H1 (cell line): ENCODE results near the gene NCAPD3. TPM values are rescaled to one million over a fixed set of nuclear protein-coding genes. Genes with fewer than 3 reads are reported as not detected.

Experiments used
- CTCF ChIA-PET: fragments of 300-600 bp; sonication (Branson Sonifier 250); formaldehyde crosslinking; loops from one replicate; lab custom pipeline; 2021; ENCODE audit not compliant: partially characterized antibody; lab: Charles Lee
- POLR2A ChIA-PET: fragments of 300-600 bp; sonication (Branson Sonifier 250); formaldehyde crosslinking; loops from one replicate; lab custom pipeline; 2021; ENCODE audit warnings: inconsistent platforms; ENCODE audit not compliant: partially characterized antibody; lab: Charles Lee
- DNase-seq, 2 experiments: peaks; one replicate each; pipeline versions ENCODE4 v3.0.0 to v3.0.0-alpha.2; 2010 to 2022; ENCODE audit warnings: low spot score in 2 of 2, low read depth in 1 of 2, mixed read lengths in 1 of 2
- FAIRE-seq: peaks from 2 replicates; lab custom pipeline; 2011; peaks lifted over from hg19 to GRCh38; lab: Jason Lieb, UNC
- H2AFZ ChIP-seq: 2 replicates; pipeline ENCODE4 v1.8.1; 2012; ENCODE audit warnings: low read length, inconsistent platforms
- H2AK5ac ChIP-seq: 2 replicates; pipeline ENCODE4 v1.6.1; 2013; ENCODE audit warnings: low read depth, low read length
- H2BK120ac ChIP-seq: replicated peaks from 2 replicates; pipeline ENCODE3; 2013; ENCODE audit warnings: low read depth, low read length, inconsistent platforms
- H2BK12ac ChIP-seq: 2 replicates; pipeline ENCODE4 v1.6.1; 2013; ENCODE audit warnings: low read depth, low read length
- H2BK15ac ChIP-seq: 2 replicates; pipeline ENCODE4 v1.6.1; 2013; ENCODE audit warnings: low read length
- H2BK20ac ChIP-seq: 2 replicates; pipeline ENCODE4 v1.6.1; 2013; ENCODE audit warnings: low read length
- H2BK5ac ChIP-seq: 2 replicates; pipeline ENCODE4 v1.6.1; 2013; ENCODE audit warnings: low read depth, low read length
- H3K14ac ChIP-seq: 2 replicates; pipeline ENCODE4 v1.6.1; 2013; ENCODE audit warnings: inconsistent platforms; ENCODE audit not compliant: insufficient read length
- H3K18ac ChIP-seq: 2 replicates; pipeline ENCODE4 v1.6.1; 2013; ENCODE audit warnings: low read length; ENCODE audit errors: extremely low read depth
- H3K23ac ChIP-seq: 2 replicates; pipeline ENCODE4 v1.6.1; 2013; ENCODE audit warnings: inconsistent platforms; ENCODE audit not compliant: insufficient read length
- H3K23me2 ChIP-seq: 2 replicates; pipeline ENCODE4 v1.6.1; 2013; ENCODE audit warnings: low read depth, low read length
- H3K27ac ChIP-seq: 2 replicates; pipeline ENCODE4 v1.6.1; 2011; ENCODE audit warnings: low read depth, low read length, inconsistent platforms
- H3K27me3 ChIP-seq, 4 experiments: replicated peaks in 1 of 4; 1 replicate in 1 of 4; 2 replicates in 3 of 4; pipeline versions ENCODE4 v1.6.1 to v1.8.1; 2011 to 2013; ENCODE audit warnings: low read length in 3 of 4, mild to moderate bottlenecking in 3 of 4, inconsistent platforms in 2 of 4, mixed read lengths in 2 of 4, moderate library complexity in 1 of 4; ENCODE audit not compliant: control insufficient read depth in 3 of 4, insufficient read depth in 3 of 4; ENCODE audit errors: extremely low read depth in 1 of 4
- H3K36me3 ChIP-seq, 4 experiments: 2 replicates each; pipeline versions ENCODE4 v1.6.1 to v1.8.1; 2011 to 2013; ENCODE audit warnings: mild to moderate bottlenecking in 4 of 4, low read length in 3 of 4, moderate library complexity in 2 of 4, control low read depth in 1 of 4, inconsistent platforms in 1 of 4; ENCODE audit not compliant: insufficient read depth in 4 of 4, control insufficient read depth in 2 of 4
- H3K4ac ChIP-seq: replicated peaks from 2 replicates; pipeline ENCODE3; 2013; ENCODE audit warnings: low read length, low read depth, mixed read lengths, inconsistent platforms; ENCODE audit not compliant: insufficient read length
- H3K4me1 ChIP-seq, 4 experiments: replicated peaks in 1 of 4; 1 replicate in 1 of 4; 2 replicates in 3 of 4; pipeline versions ENCODE4 v1.6.1 to v1.8.1; 2011 to 2013; ENCODE audit warnings: low read length in 3 of 4, inconsistent platforms in 2 of 4, mixed read lengths in 1 of 4; ENCODE audit not compliant: insufficient read depth in 4 of 4, control insufficient read depth in 3 of 4
- H3K4me2 ChIP-seq, 2 experiments: 2 replicates each; pipeline versions ENCODE4 v1.6.1 to v1.8.1; 2011 to 2013; ENCODE audit warnings: low read depth in 2 of 2, low read length in 2 of 2, control low read depth in 1 of 2, inconsistent platforms in 1 of 2, mild to moderate bottlenecking in 1 of 2; ENCODE audit not compliant: insufficient read depth in 1 of 2
- H3K4me3 ChIP-seq, 4 experiments: fragments of 200-600, 300-600 bp in 1 of 4; sonication (generic), shearing (Covaris generic), sonication (Bioruptor Twin) in 1 of 4; 2 replicates each; pipeline versions ENCODE4 v1.5.1 to v1.8.1; 2011 to 2016; ENCODE audit warnings: low read length in 4 of 4, low read depth in 3 of 4, control low read depth in 2 of 4, inconsistent platforms in 2 of 4, mild to moderate bottlenecking in 2 of 4, mixed read lengths in 1 of 4, moderate library complexity in 1 of 4; ENCODE audit not compliant: insufficient read depth in 2 of 4; ENCODE audit errors: extremely low read depth in 1 of 4
- H3K56ac ChIP-seq: replicated peaks from 2 replicates; pipeline ENCODE3; 2013; ENCODE audit warnings: low read depth, mild to moderate bottlenecking, mixed read lengths, low read length, inconsistent platforms; ENCODE audit not compliant: insufficient read length
- H3K79me1 ChIP-seq: 2 replicates; pipeline ENCODE4 v1.6.1; 2013; ENCODE audit warnings: low read depth, low read length, control low read depth
- H3K79me2 ChIP-seq, 2 experiments: 2 replicates each; pipeline versions ENCODE4 v1.6.1 to v1.8.1; 2012 to 2013; ENCODE audit warnings: low read length in 2 of 2, mild to moderate bottlenecking in 2 of 2, inconsistent platforms in 1 of 2; ENCODE audit not compliant: insufficient read depth in 2 of 2, control insufficient read depth in 1 of 2
- H3K9ac ChIP-seq, 4 experiments: replicated peaks in 1 of 4; 1 replicate in 1 of 4; 2 replicates in 3 of 4; pipeline versions ENCODE4 v1.6.1 to v1.8.1; 2011 to 2013; ENCODE audit warnings: low read depth in 3 of 4, low read length in 3 of 4, control low read depth in 2 of 4, mild to moderate bottlenecking in 2 of 4, moderate library complexity in 2 of 4, inconsistent platforms in 1 of 4; ENCODE audit errors: extremely low read depth in 1 of 4
- H3K9me3 ChIP-seq, 2 experiments: 2 replicates each; pipeline versions ENCODE4 v1.6.1 to v1.8.1; 2012 to 2013; ENCODE audit warnings: mild to moderate bottlenecking in 2 of 2, moderate library complexity in 2 of 2, control low read depth in 1 of 2, inconsistent platforms in 1 of 2, low read depth in 1 of 2, low read length in 1 of 2, mixed read lengths in 1 of 2; ENCODE audit not compliant: insufficient read depth in 2 of 2
- H4K20me1 ChIP-seq, 2 experiments: replicated peaks in 1 of 2; 2 replicates each; pipeline versions ENCODE3 to v1.8.1; 2011 to 2013; ENCODE audit warnings: inconsistent platforms in 2 of 2, low read length in 2 of 2, mild to moderate bottlenecking in 1 of 2; ENCODE audit not compliant: insufficient read depth in 2 of 2, control insufficient read depth in 1 of 2
- H4K5ac ChIP-seq: 2 replicates; pipeline ENCODE4 v1.6.1; 2013; ENCODE audit warnings: low read length, low read depth, mixed read lengths, inconsistent platforms; ENCODE audit not compliant: insufficient read length
- H4K8ac ChIP-seq: 2 replicates; pipeline ENCODE4 v1.8.0; 2013; ENCODE audit warnings: mild to moderate bottlenecking, moderate library complexity, low read length, inconsistent platforms; ENCODE audit not compliant: insufficient read depth; ENCODE audit errors: extremely low read depth
- H4K91ac ChIP-seq: replicated peaks from 2 replicates; pipeline ENCODE3; 2013; ENCODE audit warnings: low read length, mixed read lengths, inconsistent platforms; ENCODE audit not compliant: insufficient read length
- CHD2 ChIP-seq: IDR thresholded peaks from 2 replicates; pipeline ENCODE4 v1.6.1; 2012; ENCODE audit warnings: low read length, improper control_type of control experiment
- HDAC6 ChIP-seq: IDR thresholded peaks from one replicate; pipeline ENCODE4 v1.7.1; 2012; ENCODE audit warnings: low read depth, mild to moderate bottlenecking, inconsistent platforms, low read length, moderate library complexity
- MAX ChIP-seq: IDR thresholded peaks from 2 replicates; pipeline ENCODE4 v1.6.1; 2012; ENCODE audit warnings: inconsistent platforms
- NRF1 ChIP-seq: IDR thresholded peaks from 2 replicates; pipeline ENCODE4 v1.6.1; 2011; ENCODE audit warnings: mild to moderate bottlenecking, low read depth, low read length, improper control_type of control experiment
- POLR2AphosphoS5 ChIP-seq: IDR thresholded peaks from 2 replicates; pipeline ENCODE4 v1.6.1; 2011; ENCODE audit warnings: low read depth, low read length
- USF2 ChIP-seq: IDR thresholded peaks from 2 replicates; pipeline ENCODE4 v1.6.1; 2011; ENCODE audit warnings: low read length, improper control_type of control experiment
- YY1 ChIP-seq: IDR thresholded peaks from 2 replicates; pipeline ENCODE4 v1.6.1; 2011; ENCODE audit warnings: low read depth, mild to moderate bottlenecking, low read length
- WGBS, 2 experiments: shearing (Covaris generic) in 1 of 2; methylation state at CpG; one replicate each; pipeline versions ENCODE4 v1.1.6 to v1.1.7; 2013 to 2015; ENCODE audit warnings: low lambda C conversion rate in 2 of 2, mixed read lengths in 2 of 2, inconsistent platforms in 1 of 2, low coverage in 1 of 2, missing lambda C conversion rate in 1 of 2; ENCODE audit not compliant: insufficient replicate concordance in 2 of 2, insufficient coverage in 1 of 2, insufficient read length in 1 of 2; ENCODE audit errors: extremely low coverage in 1 of 2, missing lambda C conversion rate in 1 of 2; 5-methylcytosine and 5-hydroxymethylcytosine counted together
- polyA plus RNA-seq, 7 experiments: library from polyadenylated mRNA; depleted of rRNA in 3 of 7; stranded (reverse) in 5 of 7; unstranded in 2 of 7; fragments of >200 nt in 5 of 7; fragments of 200-250 nt in 2 of 7; gene quantifications; 1 replicate in 5 of 7; 2 replicates in 1 of 7; 4 replicates in 1 of 7; pipeline versions ENCODE4 v1.2.1 to v1.2.3, GENCODE V29; 2011 to 2013; ENCODE audit warnings: missing spikeins in 2 of 7, mixed read lengths in 2 of 7
- total RNA-seq: library from RNA; stranded (reverse); fragmentation: NEBNext Ultra II Directional; extraction: Animal tissue kit (Norgen Biotek cat#: 25700); gene quantifications from 2 replicates; pipeline ENCODE4 v1.2.1, GENCODE V29; 2021

The NCAPD3 gene
- total and polyA plus RNA-seq, 2 of the 8 experiments (the other 6 are each of a cell fraction or from before 2014, with no cell fraction given), result 26.5 to 55.2 TPM

GRCh38 chr11:134152696-134153095 lies 71.1 kb downstream of the NCAPD3 start:
- H4K91ac ChIP-seq, result no peak overlapping the region

More at GRCh38 chr11:134152696-134153095, 71.1 kb downstream of the NCAPD3 start:
- Histone ChIP-seq H3K36me3 (peaks cover 17 to 83% (median 57%) of the 10 kb centered on the region in 4 experiments), H2AK5ac (no peak overlapping the region), H3K23me2 (no peaks in the 10 kb centered on the region), H3K27ac (no peak overlapping the region), H3K27me3 (no peaks in the 10 kb centered on the region), H4K8ac (no peak overlapping the region), H3K14ac (no peak overlapping the region), H4K20me1 (peaks cover 4 to 6% of the 10 kb centered on the region in 2 experiments), H3K4me1 (no peaks in the 10 kb centered on the region), H3K4me3 (no peak overlapping the region), H4K5ac (no peak overlapping the region), H3K56ac (no peak overlapping the region), H3K18ac (no peak overlapping the region), H2BK12ac (no peak overlapping the region), H3K23ac (no peak overlapping the region), H2BK20ac (no peak overlapping the region), H3K4ac (no peak overlapping the region), H2BK5ac (no peak overlapping the region), H3K79me2 (no peaks in the 10 kb centered on the region), H2BK120ac (no peak overlapping the region), H2BK15ac (no peak overlapping the region), H3K4me2 (no peak overlapping the region), H3K9me3 (no peaks in the 10 kb centered on the region), H3K9ac (no peak overlapping the region), H3K79me1 (peaks cover 3% of the 10 kb centered on the region; the same call in 1 of the 2 replicates), H2AFZ (no peak overlapping the region)
- WGBS, 2 experiments, result 93% methylated on average over 9 of the region's 9 CpGs; no CpG with 5 or more reads in 1 of the 2 experiments
- POLR2A ChIA-PET, result interaction anchor here (1.4 kb wide), 1 partner anchor 10 kb away, joined by 3 read pairs; no protein-coding TSS in a partner anchor
- TF ChIP-seq HDAC6 (no peak), YY1 (no peak), POLR2AphosphoS5 (no peak), MAX (no peak), NRF1 (no peak), USF2 (no peak), CHD2 (no peak)
- FAIRE-seq (no peak), DNase-seq (no peak)
- CTCF ChIA-PET, result interaction anchor here (1.2 to 1.9 kb wide), 3 partner anchors 12 to 102 kb away, joined by 3 to 8 read pairs (median 4); no protein-coding TSS in a partner anchor
